Measurements from ENCODE around the gene SYT2. TPM values are rescaled to one million over a fixed set of nuclear protein-coding genes. Genes with fewer than 3 reads are reported as not detected.
A peak's percentile ranks its signal among the peaks of the same experiment; 100 is the strongest.

SYT2 gene
- total RNA-seq, 1 experiment from 2014 or later: 12.1 TPM

DNA sequence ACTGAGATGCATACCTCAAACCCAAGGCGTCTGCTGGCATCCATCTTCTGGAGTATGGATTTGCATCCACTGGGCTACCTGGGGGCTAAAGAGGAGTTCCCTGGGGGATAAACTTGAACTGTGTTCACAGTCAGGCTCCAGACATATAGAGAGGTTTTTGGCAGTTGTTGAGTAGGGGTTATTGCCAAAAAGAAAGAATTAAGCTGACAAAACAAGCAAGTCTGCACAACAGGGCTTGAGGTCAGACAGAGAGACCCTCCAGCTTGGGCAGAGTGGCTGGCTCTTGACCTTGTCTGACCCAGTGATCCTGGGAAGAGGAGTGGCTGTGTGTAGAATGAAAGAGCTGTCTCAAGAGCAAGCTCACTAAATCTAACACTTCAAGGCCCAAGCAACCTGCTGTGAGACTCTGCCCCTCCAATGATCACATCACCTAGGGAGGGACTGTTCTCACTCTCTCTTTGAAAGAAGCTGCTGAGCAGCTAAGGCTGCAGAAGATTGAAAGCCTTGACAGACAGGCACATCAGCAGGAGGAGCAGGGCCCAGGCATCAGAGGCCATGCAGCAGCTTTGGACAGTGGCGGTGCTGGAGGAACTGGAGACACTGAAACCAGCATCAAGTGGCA, 61.5 kb downstream of the SYT2 start:
- Mint-ChIP-seq H3K4me1 (peaks cover 23% of the 10 kb centered on the region), H3K36me3 (no peaks in the 10 kb centered on the region), H3K27ac (no peak overlapping the region), H3K27me3 (ENCODE audit: low read depth) (peaks cover 33% of the 10 kb centered on the region), H3K9me3 (no peaks in the 10 kb centered on the region), H3K4me3 (no peak overlapping the region)
- ATAC-seq: no peak
- ChIA-PET CTCF (interaction anchor here (1.0 to 4.0 kb wide), 4 partner anchors 9 to 71 kb away, joined by 3 to 23 read pairs (median 4); no protein-coding TSS in a partner anchor), POLR2A (no interaction called here)
- TF ChIP-seq PRRX2 (CRISPR knock-in tag; IDR thresholded peaks at IDR 0.05) (no peak), TEAD1 (CRISPR knock-in tag; IDR thresholded peaks at IDR 0.05) (no peak), ZNF425 (CRISPR knock-in tag; conservative IDR thresholded peaks at IDR 0.05) (no peak), GTF2I (CRISPR knock-in tag; conservative IDR thresholded peaks at IDR 0.05) (no peak), ZSCAN18 (CRISPR knock-in tag; IDR thresholded peaks at IDR 0.05) (no peak), ZNF121 (CRISPR knock-in tag; IDR thresholded peaks at IDR 0.05) (no peak)
- TF ChIP-seq, protein P1, sequence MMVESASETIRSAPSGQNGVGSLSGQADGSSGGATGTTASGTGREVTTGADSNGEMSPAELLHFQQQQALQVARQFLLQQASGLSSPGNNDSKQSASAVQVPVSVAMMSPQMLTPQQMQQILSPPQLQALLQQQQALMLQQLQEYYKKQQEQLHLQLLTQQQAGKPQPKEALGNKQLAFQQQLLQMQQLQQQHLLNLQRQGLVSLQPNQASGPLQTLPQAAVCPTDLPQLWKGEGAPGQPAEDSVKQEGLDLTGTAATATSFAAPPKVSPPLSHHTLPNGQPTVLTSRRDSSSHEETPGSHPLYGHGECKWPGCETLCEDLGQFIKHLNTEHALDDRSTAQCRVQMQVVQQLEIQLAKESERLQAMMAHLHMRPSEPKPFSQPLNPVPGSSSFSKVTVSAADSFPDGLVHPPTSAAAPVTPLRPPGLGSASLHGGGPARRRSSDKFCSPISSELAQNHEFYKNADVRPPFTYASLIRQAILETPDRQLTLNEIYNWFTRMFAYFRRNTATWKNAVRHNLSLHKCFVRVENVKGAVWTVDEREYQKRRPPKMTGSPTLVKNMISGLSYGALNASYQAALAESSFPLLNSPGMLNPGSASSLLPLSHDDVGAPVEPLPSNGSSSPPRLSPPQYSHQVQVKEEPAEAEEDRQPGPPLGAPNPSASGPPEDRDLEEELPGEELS (CRISPR knock-in tag; IDR thresholded peaks at IDR 0.05): no peak
- TF ChIP-seq, protein P2, sequence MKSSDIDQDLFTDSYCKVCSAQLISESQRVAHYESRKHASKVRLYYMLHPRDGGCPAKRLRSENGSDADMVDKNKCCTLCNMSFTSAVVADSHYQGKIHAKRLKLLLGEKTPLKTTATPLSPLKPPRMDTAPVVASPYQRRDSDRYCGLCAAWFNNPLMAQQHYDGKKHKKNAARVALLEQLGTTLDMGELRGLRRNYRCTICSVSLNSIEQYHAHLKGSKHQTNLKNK (CRISPR knock-in tag; IDR thresholded peaks at IDR 0.05): no peak
- TF ChIP-seq, protein P3, sequence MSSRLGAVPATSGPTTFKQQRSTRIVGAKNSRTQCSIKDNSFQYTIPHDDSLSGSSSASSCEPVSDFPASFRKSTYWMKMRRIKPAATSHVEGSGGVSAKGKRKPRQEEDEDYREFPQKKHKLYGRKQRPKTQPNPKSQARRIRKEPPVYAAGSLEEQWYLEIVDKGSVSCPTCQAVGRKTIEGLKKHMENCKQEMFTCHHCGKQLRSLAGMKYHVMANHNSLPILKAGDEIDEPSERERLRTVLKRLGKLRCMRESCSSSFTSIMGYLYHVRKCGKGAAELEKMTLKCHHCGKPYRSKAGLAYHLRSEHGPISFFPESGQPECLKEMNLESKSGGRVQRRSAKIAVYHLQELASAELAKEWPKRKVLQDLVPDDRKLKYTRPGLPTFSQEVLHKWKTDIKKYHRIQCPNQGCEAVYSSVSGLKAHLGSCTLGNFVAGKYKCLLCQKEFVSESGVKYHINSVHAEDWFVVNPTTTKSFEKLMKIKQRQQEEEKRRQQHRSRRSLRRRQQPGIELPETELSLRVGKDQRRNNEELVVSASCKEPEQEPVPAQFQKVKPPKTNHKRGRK (CRISPR knock-in tag; IDR thresholded peaks at IDR 0.05; ENCODE audit: borderline replicate concordance): no peak
- no peak for DNase-seq (ENCODE audit: low spot score)

DNA sequence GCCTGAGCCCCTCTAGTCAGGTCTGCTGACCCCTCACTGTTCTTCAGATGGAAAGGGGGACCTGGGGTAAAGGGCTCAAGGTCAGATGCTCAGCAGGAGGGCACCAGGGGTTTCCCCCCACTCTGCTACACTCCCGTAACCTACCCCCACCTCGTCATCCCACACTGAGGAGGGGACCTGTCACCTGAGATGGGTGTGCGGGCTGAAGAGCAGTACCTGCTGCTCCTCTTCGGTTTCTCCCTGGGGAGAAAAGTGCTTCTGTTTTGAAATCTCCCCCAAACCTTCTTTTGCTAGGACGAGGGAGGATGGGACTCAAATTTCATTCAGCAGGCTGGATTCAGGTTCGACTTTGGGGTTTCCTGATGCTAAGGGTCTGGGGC, 65.2 kb downstream of the SYT2 start:
- ChIA-PET CTCF (interaction anchor here (2.0 kb wide), 1 partner anchor 144 kb away, joined by 5 read pairs; no protein-coding TSS in a partner anchor), POLR2A (interaction anchor here (0.6 kb wide), 1 partner anchor 326 kb away, joined by 4 read pairs; no protein-coding TSS in a partner anchor)
- Mint-ChIP-seq H3K36me3 (no peaks in the 10 kb centered on the region), H3K4me1 (peaks cover 40% of the 10 kb centered on the region), H3K4me3 (peak overlapping the region; percentile 89), H3K27ac (no peak overlapping the region), H3K9me3 (no peaks in the 10 kb centered on the region), H3K27me3 (ENCODE audit: low read depth) (peaks cover 53% of the 10 kb centered on the region)
- TF ChIP-seq JAZF1 (CRISPR knock-in tag; IDR thresholded peaks at IDR 0.05) (no peak), ZNF219 (CRISPR knock-in tag; IDR thresholded peaks at IDR 0.05; ENCODE audit: borderline replicate concordance) (no peak), MXD4 (CRISPR knock-in tag; IDR thresholded peaks at IDR 0.05; ENCODE audit: borderline replicate concordance) (no peak), E2F1 (CRISPR knock-in tag; IDR thresholded peaks at IDR 0.05) (no peak), TEAD1 (CRISPR knock-in tag; IDR thresholded peaks at IDR 0.05) (no peak)
- TF ChIP-seq, protein P4, sequence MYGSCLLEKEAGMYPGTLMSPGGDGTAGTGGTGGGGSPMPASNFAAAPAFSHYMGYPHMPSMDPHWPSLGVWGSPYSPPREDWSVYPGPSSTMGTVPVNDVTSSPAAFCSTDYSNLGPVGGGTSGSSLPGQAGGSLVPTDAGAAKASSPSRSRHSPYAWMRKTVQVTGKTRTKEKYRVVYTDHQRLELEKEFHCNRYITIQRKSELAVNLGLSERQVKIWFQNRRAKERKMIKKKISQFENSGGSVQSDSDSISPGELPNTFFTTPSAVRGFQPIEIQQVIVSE (CRISPR knock-in tag; IDR thresholded peaks at IDR 0.05; ENCODE audit: borderline replicate concordance): no peak
- ATAC-seq (no peak), DNase-seq (ENCODE audit: low spot score) (no peak)

Measured in WTC11 (cell line).